ENCODE data around the gene C17orf107. TPM values are rescaled to one million over a fixed set of nuclear protein-coding genes. Genes with fewer than 3 reads are reported as not detected.

C17orf107 gene
- polyA plus RNA-seq, 1 donor from 2014 or later = 0.45 TPM

DNA sequence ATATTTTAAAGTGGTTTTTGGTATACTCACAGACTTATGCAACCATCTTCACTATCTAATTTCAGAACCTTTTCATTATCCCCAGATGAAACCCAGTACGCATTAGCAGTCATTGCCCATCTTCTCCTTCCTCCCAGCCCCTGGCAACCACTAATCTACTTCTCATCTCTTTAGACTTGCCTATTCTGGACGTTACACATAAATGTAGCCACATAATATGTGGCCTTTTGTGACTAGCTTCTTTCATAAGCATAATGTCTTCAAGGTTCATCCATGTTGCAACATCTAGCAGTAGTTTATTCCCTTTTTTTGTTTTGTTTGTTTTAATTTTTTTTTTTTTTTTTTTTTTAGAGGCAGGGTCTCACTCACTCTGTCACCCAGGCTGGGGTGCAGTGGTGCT lies 28.5 kb upstream of the C17orf107 start:
- no peaks in the 10 kb centered on the region for H3K79me2 ChIP-seq (replicated peaks; ENCODE audit: insufficient read depth, low read length)
- H4K20me1 ChIP-seq (ENCODE audit: insufficient read depth) = no peaks in the 10 kb centered on the region
- no peak overlapping the region for H3K9ac ChIP-seq (ENCODE audit: low read length)
- H3K9me3 ChIP-seq (ENCODE audit: low read length) = no peaks in the 10 kb centered on the region
- TF ChIP-seq EZH2 (IDR thresholded peaks at IDR 0.05; ENCODE audit: borderline replicate concordance, insufficient read depth, low read length, poor library complexity, severe bottlenecking) (no peak), POLR2AphosphoS5 (IDR thresholded peaks at IDR 0.05) (no peak), TAF1 (IDR thresholded peaks at IDR 0.05; ENCODE audit: low read depth) (no peak), RAD21 (conservative IDR thresholded peaks at IDR 0.05) (no peak), EP300 (conservative IDR thresholded peaks at IDR 0.05; ENCODE audit: poor library complexity, severe bottlenecking) (no peak), MXI1 (conservative IDR thresholded peaks at IDR 0.05; ENCODE audit: poor library complexity, severe bottlenecking) (no peak), SMC3 (conservative IDR thresholded peaks at IDR 0.05; ENCODE audit: poor library complexity) (no peak)
- TF ChIP-seq, protein P1, sequence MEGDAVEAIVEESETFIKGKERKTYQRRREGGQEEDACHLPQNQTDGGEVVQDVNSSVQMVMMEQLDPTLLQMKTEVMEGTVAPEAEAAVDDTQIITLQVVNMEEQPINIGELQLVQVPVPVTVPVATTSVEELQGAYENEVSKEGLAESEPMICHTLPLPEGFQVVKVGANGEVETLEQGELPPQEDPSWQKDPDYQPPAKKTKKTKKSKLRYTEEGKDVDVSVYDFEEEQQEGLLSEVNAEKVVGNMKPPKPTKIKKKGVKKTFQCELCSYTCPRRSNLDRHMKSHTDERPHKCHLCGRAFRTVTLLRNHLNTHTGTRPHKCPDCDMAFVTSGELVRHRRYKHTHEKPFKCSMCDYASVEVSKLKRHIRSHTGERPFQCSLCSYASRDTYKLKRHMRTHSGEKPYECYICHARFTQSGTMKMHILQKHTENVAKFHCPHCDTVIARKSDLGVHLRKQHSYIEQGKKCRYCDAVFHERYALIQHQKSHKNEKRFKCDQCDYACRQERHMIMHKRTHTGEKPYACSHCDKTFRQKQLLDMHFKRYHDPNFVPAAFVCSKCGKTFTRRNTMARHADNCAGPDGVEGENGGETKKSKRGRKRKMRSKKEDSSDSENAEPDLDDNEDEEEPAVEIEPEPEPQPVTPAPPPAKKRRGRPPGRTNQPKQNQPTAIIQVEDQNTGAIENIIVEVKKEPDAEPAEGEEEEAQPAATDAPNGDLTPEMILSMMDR (IDR thresholded peaks at IDR 0.05; ENCODE audit: poor library complexity, severe bottlenecking) = no peak
- TF ChIP-seq, protein P2, sequence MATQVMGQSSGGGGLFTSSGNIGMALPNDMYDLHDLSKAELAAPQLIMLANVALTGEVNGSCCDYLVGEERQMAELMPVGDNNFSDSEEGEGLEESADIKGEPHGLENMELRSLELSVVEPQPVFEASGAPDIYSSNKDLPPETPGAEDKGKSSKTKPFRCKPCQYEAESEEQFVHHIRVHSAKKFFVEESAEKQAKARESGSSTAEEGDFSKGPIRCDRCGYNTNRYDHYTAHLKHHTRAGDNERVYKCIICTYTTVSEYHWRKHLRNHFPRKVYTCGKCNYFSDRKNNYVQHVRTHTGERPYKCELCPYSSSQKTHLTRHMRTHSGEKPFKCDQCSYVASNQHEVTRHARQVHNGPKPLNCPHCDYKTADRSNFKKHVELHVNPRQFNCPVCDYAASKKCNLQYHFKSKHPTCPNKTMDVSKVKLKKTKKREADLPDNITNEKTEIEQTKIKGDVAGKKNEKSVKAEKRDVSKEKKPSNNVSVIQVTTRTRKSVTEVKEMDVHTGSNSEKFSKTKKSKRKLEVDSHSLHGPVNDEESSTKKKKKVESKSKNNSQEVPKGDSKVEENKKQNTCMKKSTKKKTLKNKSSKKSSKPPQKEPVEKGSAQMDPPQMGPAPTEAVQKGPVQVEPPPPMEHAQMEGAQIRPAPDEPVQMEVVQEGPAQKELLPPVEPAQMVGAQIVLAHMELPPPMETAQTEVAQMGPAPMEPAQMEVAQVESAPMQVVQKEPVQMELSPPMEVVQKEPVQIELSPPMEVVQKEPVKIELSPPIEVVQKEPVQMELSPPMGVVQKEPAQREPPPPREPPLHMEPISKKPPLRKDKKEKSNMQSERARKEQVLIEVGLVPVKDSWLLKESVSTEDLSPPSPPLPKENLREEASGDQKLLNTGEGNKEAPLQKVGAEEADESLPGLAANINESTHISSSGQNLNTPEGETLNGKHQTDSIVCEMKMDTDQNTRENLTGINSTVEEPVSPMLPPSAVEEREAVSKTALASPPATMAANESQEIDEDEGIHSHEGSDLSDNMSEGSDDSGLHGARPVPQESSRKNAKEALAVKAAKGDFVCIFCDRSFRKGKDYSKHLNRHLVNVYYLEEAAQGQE (IDR thresholded peaks at IDR 0.05; ENCODE audit: borderline replicate concordance) = no peak
- H3K27me3 ChIP-seq (ENCODE audit: insufficient read depth, low read depth, low read length) = no peaks in the 10 kb centered on the region
- H3K4me2 ChIP-seq (ENCODE audit: low read length) = no peak overlapping the region
- H3K9me2 ChIP-seq (ENCODE audit: insufficient read depth, low read length) = no peaks in the 10 kb centered on the region
- no peak overlapping the region for H2AFZ ChIP-seq (ENCODE audit: low read depth, low read length)
- H3K36me3 ChIP-seq (ENCODE audit: insufficient read depth, low read length) = no peaks in the 10 kb centered on the region
- no peak overlapping the region for H3K27ac ChIP-seq (ENCODE audit: low read length)
- H3F3A ChIP-seq (ENCODE audit: insufficient read depth, low read length, poor library complexity, severe bottlenecking) = no peaks in the 10 kb centered on the region
- no peak overlapping the region for H3K4me3 ChIP-seq (ENCODE audit: low read length)

DNA sequence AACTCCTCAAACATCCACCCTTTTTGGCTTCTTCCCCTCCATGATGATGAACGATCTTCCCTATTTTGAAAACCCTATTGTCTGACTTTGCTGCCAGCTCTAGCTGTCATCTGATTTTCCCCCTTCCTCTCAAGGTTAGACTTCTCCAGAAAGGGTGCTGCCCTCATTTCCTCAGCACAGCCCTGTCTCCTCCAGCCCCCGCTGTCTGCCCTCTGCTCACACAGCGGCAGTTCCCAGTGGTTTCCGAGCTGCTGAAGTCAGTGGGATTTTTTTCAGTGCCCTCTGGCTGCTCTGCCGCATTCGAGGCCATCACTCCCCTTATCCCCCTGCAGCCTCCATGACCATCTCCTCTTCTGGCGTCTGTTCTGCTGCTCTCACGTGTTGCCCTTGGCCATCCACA lies 26.6 kb upstream of the C17orf107 start:
- Histone ChIP-seq H2AFZ (ENCODE audit: low read depth, low read length) (no peak overlapping the region), H3K4me3 (ENCODE audit: low read length) (no peak overlapping the region), H3K27ac (ENCODE audit: low read length) (no peak overlapping the region), H3K9ac (ENCODE audit: low read length) (no peak overlapping the region), H3K9me2 (ENCODE audit: insufficient read depth, low read length) (no peaks in the 10 kb centered on the region), H3K36me3 (ENCODE audit: insufficient read depth, low read length) (no peaks in the 10 kb centered on the region), H3K79me2 (replicated peaks; ENCODE audit: insufficient read depth, low read length) (no peaks in the 10 kb centered on the region), H3K27me3 (ENCODE audit: insufficient read depth, low read depth, low read length) (no peaks in the 10 kb centered on the region), H3K9me3 (ENCODE audit: low read length) (no peaks in the 10 kb centered on the region), H4K20me1 (ENCODE audit: insufficient read depth) (no peaks in the 10 kb centered on the region), H3K4me2 (ENCODE audit: low read length) (no peak overlapping the region), H3F3A (ENCODE audit: insufficient read depth, low read length, poor library complexity, severe bottlenecking) (no peaks in the 10 kb centered on the region)
- TF ChIP-seq TAF1 (IDR thresholded peaks at IDR 0.05; ENCODE audit: low read depth) = no peak
- no peak for TF ChIP-seq POLR2AphosphoS5 (IDR thresholded peaks at IDR 0.05)
- TF ChIP-seq SMC3 (conservative IDR thresholded peaks at IDR 0.05; ENCODE audit: poor library complexity) = no peak
- TF ChIP-seq EP300 (conservative IDR thresholded peaks at IDR 0.05; ENCODE audit: poor library complexity, severe bottlenecking) = no peak
- TF ChIP-seq EZH2 (IDR thresholded peaks at IDR 0.05; ENCODE audit: borderline replicate concordance, insufficient read depth, low read length, poor library complexity, severe bottlenecking) = no peak
- TF ChIP-seq, protein P2 (IDR thresholded peaks at IDR 0.05; ENCODE audit: borderline replicate concordance) = no peak
- TF ChIP-seq RAD21 (conservative IDR thresholded peaks at IDR 0.05) = no peak
- TF ChIP-seq, protein P1 (IDR thresholded peaks at IDR 0.05; ENCODE audit: poor library complexity, severe bottlenecking) = no peak
- no peak for TF ChIP-seq MXI1 (conservative IDR thresholded peaks at IDR 0.05; ENCODE audit: poor library complexity, severe bottlenecking)

Data from neural cell (in vitro differentiated cells).